ENCODE measurements around the gene CTDSPL. TPM values are rescaled to one million over a fixed set of nuclear protein-coding genes. Genes with fewer than 3 reads are reported as not detected.
A peak's percentile ranks its signal among the peaks of the same experiment; 100 is the strongest.

Gene CTDSPL
- total RNA-seq, 1 experiment from 2014 or later = 6.1 TPM

GRCh38 chr3:37862903-37863815 is 1.5 kb downstream of the CTDSPL start:
- ChIA-PET CTCF (interaction anchor here (0.6 kb wide), 2 partner anchors 9 to 150 kb away, joined by 3 to 13 read pairs; no protein-coding TSS in a partner anchor), POLR2A (ENCODE audit: unreplicated experiment) (no interaction called here)
- H3K9ac ChIP-seq (ENCODE audit: low read length) = no peak overlapping the region
- no peaks in the 10 kb centered on the region for H3F3A ChIP-seq (ENCODE audit: low read length, unreplicated experiment)
- H3K36me3 ChIP-seq (ENCODE audit: low read depth, low read length) = no peaks in the 10 kb centered on the region
- BruUV-seq (replicated peaks) = no TSS peak
- ATAC-seq (no peak), DNase-seq (no peak)
- H3K9me2 ChIP-seq (replicated peaks; ENCODE audit: low read length) = no peaks in the 10 kb centered on the region
- peak overlapping the region; percentile 66 for H3K4me3 ChIP-seq (ENCODE audit: low read length)
- no peak for TF ChIP-seq EZH2 (IDR thresholded peaks at IDR 0.05; ENCODE audit: low read length, unreplicated experiment)
- no peak for TF ChIP-seq CTCF (conservative IDR thresholded peaks at IDR 0.05; ENCODE audit: low read depth, low read length)
- TF ChIP-seq EZH2phosphoT487 (IDR thresholded peaks at IDR 0.05; ENCODE audit: borderline replicate concordance, low read length) = no peak
- peak overlapping the region; percentile 86 for H3K4me2 ChIP-seq (ENCODE audit: low read length)
- H3K79me2 ChIP-seq (ENCODE audit: low read length) = 0 out of 2 replicates have a peak, but pooled peaks cover 6% of the 10 kb centered on the region
- no peaks in the 10 kb centered on the region for H4K20me1 ChIP-seq (ENCODE audit: low read length)
- H3K27me3 ChIP-seq (ENCODE audit: low read length) = peaks cover 46% of the 10 kb centered on the region
- no peaks in the 10 kb centered on the region for H3K9me3 ChIP-seq (ENCODE audit: low read length)
- H3K27ac ChIP-seq (ENCODE audit: low read length) = no peak overlapping the region
- H3K4me1 ChIP-seq (ENCODE audit: insufficient read depth, low read length) = peaks cover 33% of the 10 kb centered on the region
- H2AFZ ChIP-seq (ENCODE audit: low read length) = peak overlapping the region; percentile 49; the same call in 1 of the 2 replicates
- intact Hi-C loops (cut with micrococcal nuclease) = no loop called here

- peaks cover 33% of the 10 kb centered on the region for H3K4me1 ChIP-seq (ENCODE audit: insufficient read depth, low read length)
- H3K4me2 ChIP-seq (ENCODE audit: low read length) = peak overlapping the region; percentile 86
- no peaks in the 10 kb centered on the region for H3F3A ChIP-seq (ENCODE audit: low read length, unreplicated experiment)
- H3K9me3 ChIP-seq (ENCODE audit: low read length) = no peaks in the 10 kb centered on the region
- peak overlapping the region; percentile 66; the same call in 1 of the 2 replicates for H3K4me3 ChIP-seq (ENCODE audit: low read length)
- no peak overlapping the region for H2AFZ ChIP-seq (ENCODE audit: low read length)
- no peak overlapping the region for H3K9ac ChIP-seq (ENCODE audit: low read length)
- DNase-seq (peak; percentile 31), ATAC-seq (no peak)
- H3K27ac ChIP-seq (ENCODE audit: low read length) = no peak overlapping the region
- 0 out of 2 replicates have a peak, but pooled peaks cover 6% of the 10 kb centered on the region for H3K79me2 ChIP-seq (ENCODE audit: low read length)
- peaks cover 46% of the 10 kb centered on the region for H3K27me3 ChIP-seq (ENCODE audit: low read length)
- BruUV-seq (replicated peaks) = no TSS peak
- CTCF ChIA-PET = interaction anchor here (0.6 kb wide), 1 partner anchor 149 kb away, joined by 13 read pairs; no protein-coding TSS in a partner anchor
- POLR2A ChIA-PET (ENCODE audit: unreplicated experiment) = no interaction called here
- intact Hi-C loops (cut with micrococcal nuclease) = no loop called here
- TF ChIP-seq CTCF (conservative IDR thresholded peaks at IDR 0.05; ENCODE audit: low read depth, low read length) (no peak), EZH2 (IDR thresholded peaks at IDR 0.05; ENCODE audit: low read length, unreplicated experiment) (no peak), EZH2phosphoT487 (IDR thresholded peaks at IDR 0.05; ENCODE audit: borderline replicate concordance, low read length) (no peak)
- H3K36me3 ChIP-seq (ENCODE audit: low read depth, low read length) = no peaks in the 10 kb centered on the region
- H3K9me2 ChIP-seq (replicated peaks; ENCODE audit: low read length) = no peaks in the 10 kb centered on the region
- H4K20me1 ChIP-seq (ENCODE audit: low read length) = no peaks in the 10 kb centered on the region
Measured at GRCh38 chr3:37863949-37864822, 2.5 kb downstream of the CTDSPL start.
